HEK293 (cell line): ENCODE results near the gene ITPKC.
A peak's percentile ranks its signal among the peaks of the same experiment; 100 is the strongest.

Experiments
- CTCF ChIA-PET: fragments of 350-600 bp; formaldehyde crosslinking; extraction: SDS; loops from one replicate; lab custom pipeline; 2021; ENCODE audit warnings: antibody characterized with exemption; lab: Yijun Ruan, JAX
- POLR2A ChIA-PET: fragments of 300-600 bp; formaldehyde crosslinking; extraction: SDS; loops from one replicate; lab custom pipeline; 2020; ENCODE audit warnings: antibody characterized with exemption, inconsistent platforms; lab: Yijun Ruan, JAX
- H3K27ac ChIP-seq: fragments of 200-500 bp; sonication (Bioruptor generic); 2 replicates; pipeline ENCODE4 v1.5.1; 2014; ENCODE audit warnings: low read depth, low read length, control low read depth, inconsistent platforms; ENCODE audit errors: extremely low read depth
- H3K36me3 ChIP-seq, 2 experiments: fragments of 200-500 bp in 1 of 2; sonication (Bioruptor generic) in 1 of 2; 1 replicate in 1 of 2; 2 replicates in 1 of 2; pipeline ENCODE4 v1.5.1; 2014 to 2017; ENCODE audit warnings: inconsistent platforms in 2 of 2, low read length in 2 of 2; ENCODE audit not compliant: control insufficient read depth in 2 of 2, insufficient read depth in 1 of 2
- H3K4me1 ChIP-seq: fragments of 200-500 bp; sonication (Bioruptor generic); 2 replicates; pipeline ENCODE4 v1.5.1; 2014; ENCODE audit warnings: mild to moderate bottlenecking, low read length, inconsistent platforms; ENCODE audit not compliant: control insufficient read depth, insufficient read depth
- H3K4me3 ChIP-seq: 2 replicates; pipeline ENCODE4 v1.5.1; 2011; ENCODE audit warnings: low read depth, mild to moderate bottlenecking, control low read depth, low read length, moderate library complexity
- H3K9me3 ChIP-seq: fragments of 200-500 bp; sonication (Bioruptor generic); 2 replicates; pipeline ENCODE4 v1.5.1; 2014; ENCODE audit warnings: low read depth, low read length, inconsistent platforms; ENCODE audit not compliant: control insufficient read depth, insufficient read depth
- BCL11B ChIP-seq: fragments of 450-650 bp; formaldehyde crosslinking; IDR thresholded peaks from 2 replicates; pipeline ENCODE4 v1.5.1; 2016; ENCODE audit warnings: low read depth, missing biosample characterization, missing genetic modification characterization
- HOXD13 ChIP-seq: sonication (generic); formaldehyde crosslinking; IDR thresholded peaks from 2 replicates; pipeline ENCODE4 v1.8.0; 2022; ENCODE audit warnings: missing genetic modification reagents, borderline replicate concordance
- OSR2 ChIP-seq: fragments of 450-650 bp; formaldehyde crosslinking; IDR thresholded peaks from 2 replicates; pipeline ENCODE4 v1.5.1; 2016; ENCODE audit warnings: missing biosample characterization, missing genetic modification characterization
- PRDM10 ChIP-seq: fragments of 450-650 bp; formaldehyde crosslinking; IDR thresholded peaks from 2 replicates; pipeline ENCODE4 v1.5.1; 2016; ENCODE audit warnings: missing biosample characterization, missing genetic modification characterization
- SETDB1 ChIP-seq: IDR thresholded peaks from one replicate; pipeline ENCODE4 v1.6.1; 2017; ENCODE audit warnings: mild to moderate bottlenecking, low read length, moderate library complexity, mixed read lengths; ENCODE audit not compliant: insufficient read length
- ZBTB21 ChIP-seq: fragments of 450-650 bp; formaldehyde crosslinking; IDR thresholded peaks from 2 replicates; pipeline ENCODE4 v1.5.1; 2017; ENCODE audit warnings: missing biosample characterization, missing genetic modification characterization
- ZFP69B ChIP-seq: fragments of 450-650 bp; formaldehyde crosslinking; IDR thresholded peaks from 2 replicates; pipeline ENCODE4 v1.5.1; 2016; ENCODE audit warnings: missing biosample characterization, missing genetic modification characterization
- ZIC2 ChIP-seq: fragments of 450-650 bp; formaldehyde crosslinking; IDR thresholded peaks from 2 replicates; pipeline ENCODE4 v1.5.1; 2016; ENCODE audit warnings: missing biosample characterization, missing genetic modification characterization
- ZNF112 ChIP-seq: fragments of 450-650 bp; formaldehyde crosslinking; IDR thresholded peaks from 2 replicates; pipeline ENCODE4 v1.5.0; 2017; ENCODE audit warnings: missing biosample characterization, missing genetic modification characterization
- ZNF24 ChIP-seq: fragments of 450-650 bp; formaldehyde crosslinking; IDR thresholded peaks from 2 replicates; pipeline ENCODE4 v1.5.1; 2016; ENCODE audit warnings: missing biosample characterization, missing genetic modification characterization
- ZNF302 ChIP-seq: fragments of 450-650 bp; formaldehyde crosslinking; IDR thresholded peaks from 2 replicates; pipeline ENCODE4 v1.5.1; 2016; ENCODE audit warnings: missing biosample characterization, missing genetic modification characterization, low read depth
- ZNF366 ChIP-seq: fragments of 450-650 bp; formaldehyde crosslinking; conservative IDR thresholded peaks from 2 replicates; pipeline ENCODE4 v1.5.1; 2016; ENCODE audit warnings: missing biosample characterization, missing genetic modification characterization
- ZNF394 ChIP-seq: fragments of 450-650 bp; formaldehyde crosslinking; IDR thresholded peaks from 2 replicates; pipeline ENCODE4 v1.5.1; 2016; ENCODE audit warnings: missing biosample characterization, missing genetic modification characterization, mild to moderate bottlenecking, moderate library complexity, borderline replicate concordance
- ZNF449 ChIP-seq: fragments of 450-650 bp; formaldehyde crosslinking; IDR thresholded peaks from 2 replicates; pipeline ENCODE4 v1.5.1; 2017; ENCODE audit warnings: missing biosample characterization, mild to moderate bottlenecking, missing genetic modification characterization, moderate library complexity
- ZNF514 ChIP-seq: fragments of 450-650 bp; formaldehyde crosslinking; IDR thresholded peaks from 2 replicates; pipeline ENCODE4 v1.5.1; 2016; ENCODE audit warnings: missing biosample characterization, missing genetic modification characterization
- ZNF529 ChIP-seq: fragments of 450-650 bp; formaldehyde crosslinking; IDR thresholded peaks from 2 replicates; pipeline ENCODE4 v1.5.1; 2017; ENCODE audit warnings: missing genetic modification characterization, missing biosample characterization; ENCODE audit not compliant: insufficient replicate concordance
- ZNF561 ChIP-seq: fragments of 450-650 bp; IDR thresholded peaks from 2 replicates; pipeline ENCODE4 v1.5.1; 2018; ENCODE audit warnings: missing biosample characterization, missing genetic modification characterization, borderline replicate concordance
- ZNF571 ChIP-seq: fragments of 450-650 bp; formaldehyde crosslinking; IDR thresholded peaks from 2 replicates; pipeline ENCODE4 v1.5.0; 2017; ENCODE audit warnings: missing biosample characterization, missing genetic modification characterization
- TF ChIP-seq, protein P1 (sequence below): fragments of 450-650 bp; formaldehyde crosslinking; IDR thresholded peaks from 2 replicates; pipeline ENCODE4 v1.5.1; 2016; ENCODE audit warnings: missing biosample characterization, missing genetic modification characterization
- TF ChIP-seq, protein P2 (sequence below): fragments of 450-650 bp; formaldehyde crosslinking; IDR thresholded peaks from 2 replicates; pipeline ENCODE4 v1.5.1; 2016; ENCODE audit warnings: missing biosample characterization, missing genetic modification characterization

ITPKC gene

GRCh38 chr19:40777645-40777936 lies 60.7 kb downstream of the ITPKC start (continued):
- 0 out of 2 replicates have a peak, but pooled peaks have one; percentile 53 for TF ChIP-seq ZNF24 (tag by site-specific recombination)
- peak; percentile 25; the same call in 1 of the 2 replicates for TF ChIP-seq ZNF449 (tag by site-specific recombination)
- TF ChIP-seq PRDM10 (tag by site-specific recombination): peak; percentile 89; the same call in 1 of the 2 replicates
- TF ChIP-seq ZBTB21 (tag by site-specific recombination): peak; percentile 40; the same call in 1 of the 2 replicates
- no peak for TF ChIP-seq ZNF514 (tag by site-specific recombination)
- no peak for TF ChIP-seq ZNF529 (tag by site-specific recombination)
- 0 out of 2 replicates have a peak, but pooled peaks have one; percentile 9 for TF ChIP-seq ZNF394 (tag by site-specific recombination)
- TF ChIP-seq ZFP69B: peak; percentile 10; the same call in 1 of the 2 replicates
- peak; percentile 64; the same call in 1 of the 2 replicates for TF ChIP-seq ZNF561 (tag by site-specific recombination)
- TF ChIP-seq ZNF366 (tag by site-specific recombination): peak; percentile 87
- TF ChIP-seq, protein P1, sequence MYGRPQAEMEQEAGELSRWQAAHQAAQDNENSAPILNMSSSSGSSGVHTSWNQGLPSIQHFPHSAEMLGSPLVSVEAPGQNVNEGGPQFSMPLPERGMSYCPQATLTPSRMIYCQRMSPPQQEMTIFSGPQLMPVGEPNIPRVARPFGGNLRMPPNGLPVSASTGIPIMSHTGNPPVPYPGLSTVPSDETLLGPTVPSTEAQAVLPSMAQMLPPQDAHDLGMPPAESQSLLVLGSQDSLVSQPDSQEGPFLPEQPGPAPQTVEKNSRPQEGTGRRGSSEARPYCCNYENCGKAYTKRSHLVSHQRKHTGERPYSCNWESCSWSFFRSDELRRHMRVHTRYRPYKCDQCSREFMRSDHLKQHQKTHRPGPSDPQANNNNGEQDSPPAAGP (tag by site-specific recombination): peak; percentile 58

GRCh38 chr19:40777937-40778705 lies 61.2 kb downstream of the ITPKC start, which contains the start of gene RAB4B:
TSS of gene RAB4B (plus strand) at chr19:40778247. CDS start at chr19:40778376, 129 bp downstream.
- peaks cover 13% of the 10 kb centered on the region for H3K4me1 ChIP-seq
- H3K9me3 ChIP-seq: no peaks in the 10 kb centered on the region
- peaks cover 0 to 18% of the 10 kb centered on the region in 2 experiments; a peak in 1 of 3 replicates for H3K36me3 ChIP-seq
- peak within 1 kb of the TSS; percentile 95 for H3K27ac ChIP-seq
- H3K4me3 ChIP-seq: peak within 1 kb of the TSS; percentile 68
- ChIA-PET POLR2A (interaction anchor here (0.6 to 3.2 kb wide), 45 partner anchors 9 to 1779 kb away, joined by 3 to 180 read pairs (median 6); partner anchors contain the start of genes ACTMAP, B9D2, COQ8B and EGLN2), CTCF (interaction anchor here (0.6 to 6.4 kb wide), 34 partner anchors 8 to 638 kb away, joined by 3 to 61 read pairs (median 4); partner anchors contain the start of genes EGLN2 and LTBP4)
- TF ChIP-seq, protein P2, sequence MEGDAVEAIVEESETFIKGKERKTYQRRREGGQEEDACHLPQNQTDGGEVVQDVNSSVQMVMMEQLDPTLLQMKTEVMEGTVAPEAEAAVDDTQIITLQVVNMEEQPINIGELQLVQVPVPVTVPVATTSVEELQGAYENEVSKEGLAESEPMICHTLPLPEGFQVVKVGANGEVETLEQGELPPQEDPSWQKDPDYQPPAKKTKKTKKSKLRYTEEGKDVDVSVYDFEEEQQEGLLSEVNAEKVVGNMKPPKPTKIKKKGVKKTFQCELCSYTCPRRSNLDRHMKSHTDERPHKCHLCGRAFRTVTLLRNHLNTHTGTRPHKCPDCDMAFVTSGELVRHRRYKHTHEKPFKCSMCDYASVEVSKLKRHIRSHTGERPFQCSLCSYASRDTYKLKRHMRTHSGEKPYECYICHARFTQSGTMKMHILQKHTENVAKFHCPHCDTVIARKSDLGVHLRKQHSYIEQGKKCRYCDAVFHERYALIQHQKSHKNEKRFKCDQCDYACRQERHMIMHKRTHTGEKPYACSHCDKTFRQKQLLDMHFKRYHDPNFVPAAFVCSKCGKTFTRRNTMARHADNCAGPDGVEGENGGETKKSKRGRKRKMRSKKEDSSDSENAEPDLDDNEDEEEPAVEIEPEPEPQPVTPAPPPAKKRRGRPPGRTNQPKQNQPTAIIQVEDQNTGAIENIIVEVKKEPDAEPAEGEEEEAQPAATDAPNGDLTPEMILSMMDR (tag by site-specific recombination): peak; percentile 55
- TF ChIP-seq ZNF529 (tag by site-specific recombination) (no peak), SETDB1 (no peak), ZIC2 (tag by site-specific recombination) (peak; percentile 87), ZNF112 (tag by site-specific recombination) (no peak), PRDM10 (tag by site-specific recombination) (peak; percentile 44), ZNF571 (tag by site-specific recombination) (no peak), BCL11B (tag by site-specific recombination) (no peak), ZNF302 (tag by site-specific recombination) (no peak), OSR2 (tag by site-specific recombination) (0 out of 2 replicates have a peak, but pooled peaks have one; percentile 21), HOXD13 (CRISPR knock-in tag) (no peak)
